ENCODE measurements around the gene TAF8.
"Not testable (repeated sequence)": the region's sequence is repeated elsewhere in the genome, so short reads cannot be mapped to it uniquely, and the experiment has no call there.

The TAF8 gene

GRCh38 chr6:42007286-42008137, 42.8 kb upstream of the TAF8 start:
- H2AFZ ChIP-seq (ENCODE audit: low read length): no peak overlapping the region
- H4K20me1 ChIP-seq (ENCODE audit: insufficient read depth, low read length): no peaks in the 10 kb centered on the region
- no peak overlapping the region for H3K9ac ChIP-seq (ENCODE audit: low read length)
- H3K9me2 ChIP-seq (ENCODE audit: low read depth, low read length): no peaks in the 10 kb centered on the region
- H3K79me2 ChIP-seq (ENCODE audit: insufficient read depth, low read length): no peaks in the 10 kb centered on the region
- no peaks in the 10 kb centered on the region for H3K36me3 ChIP-seq (ENCODE audit: insufficient read depth, low read length)
- H3K4me1 ChIP-seq (ENCODE audit: insufficient read depth, low read length, severe bottlenecking): peaks cover 28% of the 10 kb centered on the region
- no peaks in the 10 kb centered on the region for H3F3A ChIP-seq (ENCODE audit: insufficient read depth, low read length)
- H3K9me3 ChIP-seq (ENCODE audit: low read length): no peaks in the 10 kb centered on the region
- no peaks in the 10 kb centered on the region for H3K27me3 ChIP-seq (ENCODE audit: insufficient read depth, low read length)
- H3K27ac ChIP-seq (ENCODE audit: low read depth, low read length, poor library complexity, severe bottlenecking): peak overlapping the region; percentile 28
- TF ChIP-seq CTCF (IDR thresholded peaks at IDR 0.05; ENCODE audit: low read length): no peak
- no peak for TF ChIP-seq EZH2 (IDR thresholded peaks at IDR 0.05; ENCODE audit: borderline replicate concordance, low read length)
- H3K4me3 ChIP-seq (ENCODE audit: low read depth, low read length, poor library complexity, severe bottlenecking): no peak overlapping the region
- peak overlapping the region; percentile 43; the same call in 1 of the 2 replicates for H3K4me2 ChIP-seq (ENCODE audit: low read length)

- H3K4me2 ChIP-seq (ENCODE audit: low read length); H3K36me3 ChIP-seq (ENCODE audit: insufficient read depth, low read length); H3F3A ChIP-seq (ENCODE audit: insufficient read depth, low read length); H3K9me3 ChIP-seq (ENCODE audit: low read length); H2AFZ ChIP-seq (ENCODE audit: low read length); H3K27me3 ChIP-seq (ENCODE audit: insufficient read depth, low read length); H3K9me2 ChIP-seq (ENCODE audit: low read depth, low read length); H4K20me1 ChIP-seq (ENCODE audit: insufficient read depth, low read length); H3K79me2 ChIP-seq (ENCODE audit: insufficient read depth, low read length); H3K27ac ChIP-seq (ENCODE audit: low read depth, low read length, poor library complexity, severe bottlenecking); H3K9ac ChIP-seq (ENCODE audit: low read length); H3K4me3 ChIP-seq (ENCODE audit: low read depth, low read length, poor library complexity, severe bottlenecking): not testable (repeated sequence)
- peaks cover 28% of the 10 kb centered on the region for H3K4me1 ChIP-seq (ENCODE audit: insufficient read depth, low read length, severe bottlenecking)
These were observed 42.2 kb upstream of the TAF8 start for GRCh38 chr6:42008138-42008528.

- Histone ChIP-seq H4K20me1 (ENCODE audit: insufficient read depth, low read length) (no peaks in the 10 kb centered on the region), H3K36me3 (ENCODE audit: insufficient read depth, low read length) (no peaks in the 10 kb centered on the region), H3K4me2 (ENCODE audit: low read length) (no peak overlapping the region), H3K27me3 (ENCODE audit: insufficient read depth, low read length) (no peaks in the 10 kb centered on the region), H3K27ac (ENCODE audit: low read depth, low read length, poor library complexity, severe bottlenecking) (peak overlapping the region; percentile 28), H3K4me3 (ENCODE audit: low read depth, low read length, poor library complexity, severe bottlenecking) (no peak overlapping the region), H3F3A (ENCODE audit: insufficient read depth, low read length) (no peaks in the 10 kb centered on the region), H2AFZ (ENCODE audit: low read length) (no peak overlapping the region), H3K79me2 (ENCODE audit: insufficient read depth, low read length) (no peaks in the 10 kb centered on the region), H3K9me3 (ENCODE audit: low read length) (no peaks in the 10 kb centered on the region), H3K9me2 (ENCODE audit: low read depth, low read length) (no peaks in the 10 kb centered on the region), H3K4me1 (ENCODE audit: insufficient read depth, low read length, severe bottlenecking) (peaks cover 28% of the 10 kb centered on the region), H3K9ac (ENCODE audit: low read length) (no peak overlapping the region)
- TF ChIP-seq CTCF (IDR thresholded peaks at IDR 0.05; ENCODE audit: low read length): no peak
- no peak for TF ChIP-seq EZH2 (IDR thresholded peaks at IDR 0.05; ENCODE audit: borderline replicate concordance, low read length)
These were observed 40.5 kb upstream of the TAF8 start for GRCh38 chr6:42009844-42010184.

Data from OCI-LY1 (cell line).